Liver (tissue), 2 donors: ENCODE data around the gene LKAAEAR1.

Source experiments
- YY1 ChIP-seq: IDR thresholded peaks from 2 replicates; pipeline ENCODE4 v1.6.1; 2016; ENCODE audit warnings: antibody characterized with exemption, mild to moderate bottlenecking
- TF ChIP-seq, protein P1 (sequence below): fragments of 150-350 bp; IDR thresholded peaks from 2 replicates; pipeline ENCODE4 v1.5.1; 2017; ENCODE audit warnings: improper control_type of control experiment, low read depth, low read length; ENCODE audit not compliant: missing input control
- donor health status: healthy.

DNA sequence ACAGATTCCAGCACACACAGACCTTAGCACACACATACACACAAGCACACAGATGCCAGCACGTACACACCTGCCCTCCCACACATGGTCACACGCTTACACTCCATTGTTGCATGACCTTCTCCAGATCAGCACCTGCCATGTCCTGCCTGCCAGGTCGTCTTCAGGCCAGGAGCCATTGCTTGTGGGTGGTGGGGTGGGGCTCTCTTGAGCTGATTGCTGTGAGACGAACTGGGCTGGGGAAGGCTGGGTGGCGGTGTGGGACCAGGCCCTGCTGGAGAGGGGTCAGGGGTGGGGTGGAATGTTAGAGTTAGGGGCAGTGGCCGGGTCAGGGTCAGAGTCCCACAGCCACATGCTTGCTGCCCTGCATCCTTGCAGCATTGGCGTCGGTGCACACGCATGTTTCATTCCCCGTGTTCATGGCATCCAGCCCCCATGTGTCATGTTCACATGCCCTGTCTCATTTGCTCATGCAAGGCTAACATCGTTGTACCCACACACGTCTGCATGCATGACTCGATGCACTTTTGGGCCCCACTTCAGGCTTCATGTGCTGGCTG lies 29.7 kb upstream of the LKAAEAR1 start:
- no peak for TF ChIP-seq YY1
- TF ChIP-seq, protein P1, sequence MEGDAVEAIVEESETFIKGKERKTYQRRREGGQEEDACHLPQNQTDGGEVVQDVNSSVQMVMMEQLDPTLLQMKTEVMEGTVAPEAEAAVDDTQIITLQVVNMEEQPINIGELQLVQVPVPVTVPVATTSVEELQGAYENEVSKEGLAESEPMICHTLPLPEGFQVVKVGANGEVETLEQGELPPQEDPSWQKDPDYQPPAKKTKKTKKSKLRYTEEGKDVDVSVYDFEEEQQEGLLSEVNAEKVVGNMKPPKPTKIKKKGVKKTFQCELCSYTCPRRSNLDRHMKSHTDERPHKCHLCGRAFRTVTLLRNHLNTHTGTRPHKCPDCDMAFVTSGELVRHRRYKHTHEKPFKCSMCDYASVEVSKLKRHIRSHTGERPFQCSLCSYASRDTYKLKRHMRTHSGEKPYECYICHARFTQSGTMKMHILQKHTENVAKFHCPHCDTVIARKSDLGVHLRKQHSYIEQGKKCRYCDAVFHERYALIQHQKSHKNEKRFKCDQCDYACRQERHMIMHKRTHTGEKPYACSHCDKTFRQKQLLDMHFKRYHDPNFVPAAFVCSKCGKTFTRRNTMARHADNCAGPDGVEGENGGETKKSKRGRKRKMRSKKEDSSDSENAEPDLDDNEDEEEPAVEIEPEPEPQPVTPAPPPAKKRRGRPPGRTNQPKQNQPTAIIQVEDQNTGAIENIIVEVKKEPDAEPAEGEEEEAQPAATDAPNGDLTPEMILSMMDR = no peak
